GM12891 (cell line): ENCODE data around the gene CDK11A.
"Not testable (repeated sequence)": the region's sequence is repeated elsewhere in the genome, so short reads cannot be mapped to it uniquely, and the experiment has no call there.

Source experiments
- POLR2A ChIP-seq: IDR thresholded peaks from 2 replicates; pipeline ENCODE4 v1.6.1; 2011; ENCODE audit warnings: low read depth, low read length, control low read depth
- POLR2AphosphoS5 ChIP-seq: IDR thresholded peaks from 2 replicates; pipeline ENCODE4 v1.6.1; 2011; ENCODE audit warnings: low read depth, low read length, control low read depth
- TAF1 ChIP-seq: IDR thresholded peaks from 2 replicates; pipeline ENCODE4 v1.6.1; 2011; ENCODE audit warnings: low read depth, low read length, control low read depth

DNA sequence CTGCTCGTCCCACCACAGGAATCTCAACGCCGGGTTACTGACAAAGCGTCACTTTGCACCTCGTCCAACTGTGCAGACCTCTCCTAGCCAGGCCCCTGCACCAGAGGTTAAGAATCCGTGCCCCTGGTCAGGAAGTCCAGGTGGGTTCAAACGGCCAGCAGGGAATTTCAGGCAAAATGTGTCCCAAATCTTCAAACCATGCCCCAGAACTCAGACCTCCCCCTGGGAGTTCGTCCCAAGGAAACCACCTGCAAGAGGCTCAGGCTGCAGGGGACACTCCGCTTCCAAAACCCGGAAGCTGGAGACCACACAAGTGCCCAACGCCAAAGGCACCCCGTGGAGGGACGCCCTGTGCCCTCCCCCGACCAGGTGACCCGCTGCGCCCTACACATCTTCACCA is 32.7 kb downstream of the CDK11A start:
- TF ChIP-seq POLR2A, POLR2AphosphoS5, TAF1: not testable (repeated sequence)
